ENCODE results near the gene TAS2R41. TPM values are rescaled to one million over a fixed set of nuclear protein-coding genes. Genes with fewer than 3 reads are reported as not detected.

TAS2R41 gene, protein sequence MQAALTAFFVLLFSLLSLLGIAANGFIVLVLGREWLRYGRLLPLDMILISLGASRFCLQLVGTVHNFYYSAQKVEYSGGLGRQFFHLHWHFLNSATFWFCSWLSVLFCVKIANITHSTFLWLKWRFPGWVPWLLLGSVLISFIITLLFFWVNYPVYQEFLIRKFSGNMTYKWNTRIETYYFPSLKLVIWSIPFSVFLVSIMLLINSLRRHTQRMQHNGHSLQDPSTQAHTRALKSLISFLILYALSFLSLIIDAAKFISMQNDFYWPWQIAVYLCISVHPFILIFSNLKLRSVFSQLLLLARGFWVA
- not detected for total RNA-seq
- long read RNA-seq: 0 reads

DNA sequence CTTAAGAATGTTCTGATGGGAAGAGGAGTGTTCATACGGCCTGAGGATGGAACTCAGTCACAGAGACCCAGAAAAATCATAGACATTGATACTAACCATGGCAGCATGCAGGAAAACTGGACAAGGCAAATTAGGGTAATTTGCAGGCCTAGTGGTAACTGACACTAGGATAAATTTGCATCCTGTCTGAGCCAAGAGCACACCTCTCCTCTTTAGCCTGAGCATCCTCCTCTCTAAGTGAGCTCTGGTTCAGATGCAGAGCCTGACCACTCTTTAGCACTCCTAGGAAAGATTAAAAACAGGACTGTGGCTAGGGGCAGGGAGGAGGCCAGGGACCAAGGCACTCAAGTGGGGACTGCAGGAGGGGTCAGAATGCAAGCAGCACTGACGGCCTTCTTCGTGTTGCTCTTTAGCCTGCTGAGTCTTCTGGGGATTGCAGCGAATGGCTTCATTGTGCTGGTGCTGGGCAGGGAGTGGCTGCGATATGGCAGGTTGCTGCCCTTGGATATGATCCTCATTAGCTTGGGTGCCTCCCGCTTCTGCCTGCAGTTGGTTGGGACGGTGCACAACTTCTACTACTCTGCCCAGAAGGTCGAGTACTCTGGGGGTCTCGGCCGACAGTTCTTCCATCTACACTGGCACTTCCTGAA, at the start of gene TAS2R41:
TSS of gene TAS2R41 (plus strand) at position 373 of the 650 bp plus-strand sequence. CDS start at position 373, 0 bp downstream.
- Histone ChIP-seq H3K27me3 (no peaks in the 10 kb centered on the region), H3K4me3 (no peak within 1 kb of the TSS), H3K36me3 (no peaks in the 10 kb centered on the region), H3K4me1 (no peaks in the 10 kb centered on the region), H3K27ac (peak within 1 kb of the TSS; percentile 26), H3K9me3 (no peaks in the 10 kb centered on the region)
- no peak for ATAC-seq
- no peak for DNase-seq
- intact Hi-C loops (cut with DNase I): no loop called here
- no peak for TF ChIP-seq CTCF (IDR thresholded peaks at IDR 0.05)

- TF ChIP-seq CTCF (IDR thresholded peaks at IDR 0.05): no peak
- no peak overlapping the region for H3K27ac ChIP-seq
- H3K4me1 ChIP-seq: peaks cover 3% of the 10 kb centered on the region
- intact Hi-C loops (cut with DNase I): no loop called here
- no peaks in the 10 kb centered on the region for H3K36me3 ChIP-seq
- ATAC-seq (no peak), DNase-seq (no peak)
- H3K4me3 ChIP-seq: no peak overlapping the region
- no peaks in the 10 kb centered on the region for H3K27me3 ChIP-seq
- H3K9me3 ChIP-seq: no peaks in the 10 kb centered on the region
Observed at GRCh38 chr7:143429770-143430698, 47.6 kb upstream of the TAS2R41 start.

GRCh38 chr7:143431109-143431508, 46.6 kb upstream of the TAS2R41 start:
- no peaks in the 10 kb centered on the region for H3K27me3 ChIP-seq
- H3K27ac ChIP-seq: no peak overlapping the region
- DNase-seq (no peak), ATAC-seq (no peak)
- no peaks in the 10 kb centered on the region for H3K9me3 ChIP-seq
- no peaks in the 10 kb centered on the region for H3K36me3 ChIP-seq
- no peak for TF ChIP-seq CTCF (IDR thresholded peaks at IDR 0.05)
- no peak overlapping the region for H3K4me3 ChIP-seq
- H3K4me1 ChIP-seq: peaks cover 3% of the 10 kb centered on the region
- intact Hi-C loops (cut with DNase I): no loop called here

GRCh38 chr7:143433759-143434158, 43.9 kb upstream of the TAS2R41 start:
- Histone ChIP-seq H3K27ac (no peak overlapping the region), H3K27me3 (no peaks in the 10 kb centered on the region), H3K36me3 (no peaks in the 10 kb centered on the region), H3K9me3 (no peaks in the 10 kb centered on the region), H3K4me1 (peaks cover 3% of the 10 kb centered on the region), H3K4me3 (no peak overlapping the region)
- no peak for DNase-seq
- intact Hi-C loops (cut with DNase I): no loop called here
- no peak for ATAC-seq
- no peak for TF ChIP-seq CTCF (IDR thresholded peaks at IDR 0.05)

GRCh38 chr7:143434660-143435059, 43.0 kb upstream of the TAS2R41 start:
- no peak for ATAC-seq
- no peak for TF ChIP-seq CTCF (IDR thresholded peaks at IDR 0.05)
- no peak overlapping the region for H3K4me3 ChIP-seq

More at GRCh38 chr7:143434660-143435059, 43.0 kb upstream of the TAS2R41 start:
- H3K9me3 ChIP-seq: no peaks in the 10 kb centered on the region
- H3K27me3 ChIP-seq: no peaks in the 10 kb centered on the region
- no peak overlapping the region for H3K27ac ChIP-seq
- H3K36me3 ChIP-seq: no peaks in the 10 kb centered on the region
- intact Hi-C loops (cut with DNase I): no loop called here
- peaks cover 3% of the 10 kb centered on the region for H3K4me1 ChIP-seq
- no peak for DNase-seq
